GM19467 (cell line): ENCODE data around the gene C11orf21.

Source experiments
- ATAC-seq: cut with Tn5 transposase; IDR thresholded peaks from one replicate; pipeline ENCODE4 v1.9.1; 2021; ENCODE audit warnings: mild to moderate bottlenecking, moderate library complexity; ENCODE audit not compliant: unreplicated experiment

Gene C11orf21

GRCh38 chr11:2262301-2263070, 39.2 kb downstream of the C11orf21 start:
- ATAC-seq, result no peak

- no peak for ATAC-seq
Measured at GRCh38 chr11:2261436-2262230, 40.1 kb downstream of the C11orf21 start.

GRCh38 chr11:2260491-2261364, 41.0 kb downstream of the C11orf21 start:
- ATAC-seq, result no peak

- ATAC-seq, result no peak
Measured at GRCh38 chr11:2259897-2260451, 41.7 kb downstream of the C11orf21 start.

- no peak for ATAC-seq
Measured at GRCh38 chr11:2259466-2259830, 42.3 kb downstream of the C11orf21 start.

GRCh38 chr11:2258501-2259465, 42.9 kb downstream of the C11orf21 start:
- no peak for ATAC-seq

- ATAC-seq, result no peak
Measured at GRCh38 chr11:2256951-2257700, 44.6 kb downstream of the C11orf21 start.

GRCh38 chr11:2256293-2256913, 45.3 kb downstream of the C11orf21 start:
- no peak for ATAC-seq

GRCh38 chr11:2252018-2252417, 49.7 kb downstream of the C11orf21 start:
- no peak for ATAC-seq

GRCh38 chr11:2251138-2251537, 50.6 kb downstream of the C11orf21 start:
- ATAC-seq, result no peak

- ATAC-seq, result no peak
Measured at GRCh38 chr11:2250485-2250884, 51.2 kb downstream of the C11orf21 start.

GRCh38 chr11:2250041-2250440, 51.7 kb downstream of the C11orf21 start:
- ATAC-seq, result no peak

GRCh38 chr11:2249189-2249916, 52.4 kb downstream of the C11orf21 start:
- ATAC-seq, result no peak

GRCh38 chr11:2248762-2249161, 53.0 kb downstream of the C11orf21 start:
- ATAC-seq, result no peak

- ATAC-seq, result no peak
Measured at GRCh38 chr11:2248242-2248641, 53.5 kb downstream of the C11orf21 start.

- no peak for ATAC-seq
Measured at GRCh38 chr11:2247496-2247895, 54.2 kb downstream of the C11orf21 start.
